NCI-H748 treated with DMSO at 0.1 percent for 48 hours (cell line): ENCODE data around the gene NEK4.
A peak's percentile ranks its signal among the peaks of the same experiment; 100 is the strongest.
"Not testable (repeated sequence)": the region's sequence is repeated elsewhere in the genome, so short reads cannot be mapped to it uniquely, and the experiment has no call there.

Source experiments
- DNase-seq: peaks from one replicate; lab custom pipeline; 2025; lab: John Stamatoyannopoulos, UW

Gene NEK4

GRCh38 chr3:52696830-52697631, 73.7 kb downstream of the NEK4 start:
- DNase-seq = no peak

DNA sequence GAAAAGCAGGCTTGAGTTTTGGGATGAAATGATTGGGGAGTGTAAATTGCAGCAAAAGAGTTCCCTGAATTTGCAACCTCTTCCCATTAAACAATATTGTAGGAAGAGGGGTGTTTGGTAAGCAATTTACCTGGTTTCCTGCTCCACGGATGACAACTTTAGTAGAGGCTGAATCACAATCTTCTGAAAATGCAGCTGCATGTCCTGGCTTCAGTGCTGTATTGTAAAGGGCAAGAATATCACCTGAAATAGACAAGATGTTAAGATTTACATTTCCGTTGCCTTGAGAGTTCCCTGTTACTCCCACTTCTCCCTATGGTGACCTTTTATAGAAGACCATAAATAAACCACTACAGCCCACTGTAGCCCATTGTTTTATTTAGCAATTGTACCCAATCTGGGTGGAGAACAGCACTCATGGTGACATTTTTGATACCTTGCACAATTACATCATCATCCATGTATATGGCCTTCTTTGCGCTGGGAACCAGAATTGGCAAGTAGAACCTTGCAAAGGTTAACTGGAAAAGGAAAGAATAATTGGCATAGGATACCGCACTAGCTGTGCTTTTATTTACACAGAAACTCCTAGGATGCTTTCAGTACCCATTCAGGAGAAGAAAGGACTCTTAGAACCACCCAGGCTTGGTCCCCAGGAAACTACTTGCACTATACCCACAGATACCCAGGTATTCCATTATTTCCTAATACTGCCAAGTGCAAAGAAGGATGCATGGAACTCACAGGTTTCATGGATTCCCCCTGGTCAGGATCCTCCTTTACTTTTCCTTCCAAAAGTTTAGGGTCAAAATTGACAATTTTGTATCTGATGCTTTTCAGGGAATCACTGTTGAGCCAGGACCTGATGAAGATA, 74.7 kb downstream of the NEK4 start:
- no peak for DNase-seq

DNA sequence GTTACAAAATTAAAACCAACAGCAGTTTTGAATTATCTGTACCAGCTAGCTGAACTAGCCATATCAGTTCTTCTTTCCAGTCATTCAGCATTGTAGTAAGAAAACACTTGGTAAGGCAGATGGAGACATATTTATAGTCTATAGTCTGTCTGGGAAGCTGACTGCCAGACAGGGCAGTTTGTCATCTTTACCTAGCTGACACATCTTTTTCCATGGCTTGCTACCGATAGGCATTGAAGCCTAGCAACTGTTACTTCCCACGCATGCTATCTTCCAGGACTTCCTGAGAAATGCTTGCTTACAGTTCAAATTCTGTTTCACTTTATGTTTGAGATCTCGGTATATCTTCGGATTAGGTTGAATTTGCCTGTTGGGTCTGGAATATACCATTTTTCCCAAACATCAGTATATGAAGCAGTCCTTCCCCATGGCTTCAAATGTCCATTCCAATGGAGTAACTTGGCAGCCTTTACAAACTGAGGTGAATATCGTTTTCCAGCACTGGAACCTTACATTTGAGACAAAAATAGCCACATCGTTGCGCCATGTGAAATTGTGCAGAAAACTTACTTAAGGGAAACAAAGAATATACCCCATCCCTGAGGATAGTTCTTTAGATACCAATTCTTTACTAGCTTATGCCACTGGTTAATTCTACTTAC, 76.1 kb downstream of the NEK4 start:
- no peak for DNase-seq

- DNase-seq = no peak
Observed at GRCh38 chr3:52693071-52693470, 77.7 kb downstream of the NEK4 start.

DNA sequence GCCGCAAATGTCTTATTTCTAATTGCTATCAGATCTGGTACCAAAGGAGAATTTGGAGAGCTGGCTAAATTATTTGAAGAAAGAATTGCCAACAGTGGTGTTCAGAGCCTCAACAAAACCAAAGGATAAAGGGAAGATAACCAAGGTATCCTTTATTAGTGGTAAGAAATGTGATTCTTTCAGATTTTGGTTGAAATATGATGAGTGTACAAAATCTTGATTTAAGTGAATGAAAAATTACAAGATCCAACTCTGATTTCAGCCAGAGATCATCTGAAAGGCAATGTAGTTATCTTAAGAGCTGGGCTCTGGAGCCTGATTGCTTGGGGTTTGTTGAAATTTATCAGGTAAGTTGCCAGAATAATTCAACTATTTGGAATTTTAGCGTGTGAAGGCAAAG, 80.2 kb downstream of the NEK4 start:
- DNase-seq = no peak

DNA sequence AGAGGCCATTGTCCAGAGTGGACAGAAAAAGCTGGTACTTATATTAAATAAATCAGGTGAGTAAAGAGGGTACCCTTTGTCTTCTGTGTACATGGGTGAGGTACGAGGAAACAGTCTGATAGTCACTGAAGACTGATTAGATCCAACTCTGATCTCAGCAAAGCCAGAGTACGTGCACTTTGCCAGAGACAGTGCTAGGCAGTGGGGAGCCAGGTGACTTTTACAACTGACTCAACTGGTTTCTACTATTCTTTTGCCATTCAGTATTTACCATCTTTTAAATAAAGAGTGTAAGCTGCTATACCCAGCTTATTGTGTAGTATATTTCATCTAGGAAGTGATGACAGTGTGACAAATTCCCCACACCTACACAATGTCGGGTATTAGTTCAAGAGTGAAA, 81.6 kb downstream of the NEK4 start:
- DNase-seq = no peak

GRCh38 chr3:52688266-52688665, 82.5 kb downstream of the NEK4 start:
- no peak for DNase-seq

- peak; percentile 62 for DNase-seq
Observed at GRCh38 chr3:52685709-52686691, 84.7 kb downstream of the NEK4 start, which contains the start of the genes GNL3 and PBRM1. GNL3 (plus strand) TSS chr3:52686032; CDS start chr3:52686093, 61 bp downstream. PBRM1 (minus strand) TSS chr3:52685913.

- peak; percentile 18 for DNase-seq
Observed at GRCh38 chr3:52685285-52685708, 85.4 kb downstream of the NEK4 start.

DNA sequence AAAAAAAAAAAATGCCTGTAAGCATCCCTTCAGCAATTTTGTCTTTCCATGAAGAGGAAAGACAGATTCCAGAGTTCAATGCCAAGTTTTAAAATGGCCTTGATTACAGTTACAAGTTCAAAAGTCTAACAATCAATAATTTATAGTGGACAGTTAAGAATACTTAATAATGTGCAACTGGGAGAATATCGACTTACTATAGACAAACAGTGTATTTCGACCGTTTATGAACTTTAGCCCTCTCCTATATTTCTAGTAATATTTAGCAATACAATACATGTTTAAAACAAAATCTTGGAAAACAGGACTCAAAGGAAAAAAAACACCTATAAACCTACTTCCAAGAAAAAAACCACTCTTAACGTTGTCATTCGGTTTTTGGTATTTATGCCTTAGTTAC, 86.6 kb downstream of the NEK4 start:
- DNase-seq = no peak

DNA sequence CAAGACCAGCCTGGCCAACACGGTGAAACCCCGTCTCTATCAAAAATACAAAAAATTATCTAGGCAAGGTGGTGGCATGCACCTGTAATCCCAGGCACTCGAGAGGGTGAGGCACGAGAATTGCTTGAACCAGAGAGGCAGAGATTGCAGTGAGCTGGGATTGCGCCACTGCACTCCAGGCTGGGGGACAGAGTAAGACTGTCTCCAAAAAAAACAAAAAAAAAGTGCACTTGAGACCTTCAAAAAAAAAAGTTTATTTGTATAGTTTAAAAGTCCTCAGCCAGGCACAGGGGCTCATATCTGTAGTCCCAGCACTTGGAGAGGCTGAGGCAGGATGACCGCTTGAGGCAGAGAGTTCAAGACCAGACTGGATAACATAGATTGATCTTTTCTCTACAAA, 87.1 kb downstream of the NEK4 start:
- DNase-seq = no peak

DNA sequence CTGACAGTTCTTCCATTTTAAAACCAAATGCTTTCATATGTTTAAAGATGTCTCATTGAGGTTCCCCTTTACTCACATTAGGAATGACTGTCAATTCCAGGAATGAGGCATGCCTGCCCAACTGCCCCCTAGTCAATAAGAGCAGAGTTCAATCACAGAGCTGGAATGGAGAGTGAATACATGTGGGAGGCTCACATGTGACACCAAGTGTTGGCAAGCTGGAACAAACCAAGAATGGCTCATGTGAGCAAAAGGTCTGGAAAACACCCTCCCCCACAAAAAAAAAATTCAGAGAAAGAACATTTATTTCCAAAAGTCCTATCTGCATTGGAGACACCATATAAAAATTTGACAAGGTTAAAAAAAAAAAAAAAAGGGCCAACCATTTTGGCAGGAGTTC, 88.7 kb downstream of the NEK4 start:
- no peak for DNase-seq

GRCh38 chr3:52681596-52681995, 89.1 kb downstream of the NEK4 start:
- DNase-seq = no peak

- DNase-seq = no peak
Observed at GRCh38 chr3:52679811-52680210, 90.9 kb downstream of the NEK4 start.

- DNase-seq = no peak
Observed at GRCh38 chr3:52679199-52679538, 91.6 kb downstream of the NEK4 start.

DNA sequence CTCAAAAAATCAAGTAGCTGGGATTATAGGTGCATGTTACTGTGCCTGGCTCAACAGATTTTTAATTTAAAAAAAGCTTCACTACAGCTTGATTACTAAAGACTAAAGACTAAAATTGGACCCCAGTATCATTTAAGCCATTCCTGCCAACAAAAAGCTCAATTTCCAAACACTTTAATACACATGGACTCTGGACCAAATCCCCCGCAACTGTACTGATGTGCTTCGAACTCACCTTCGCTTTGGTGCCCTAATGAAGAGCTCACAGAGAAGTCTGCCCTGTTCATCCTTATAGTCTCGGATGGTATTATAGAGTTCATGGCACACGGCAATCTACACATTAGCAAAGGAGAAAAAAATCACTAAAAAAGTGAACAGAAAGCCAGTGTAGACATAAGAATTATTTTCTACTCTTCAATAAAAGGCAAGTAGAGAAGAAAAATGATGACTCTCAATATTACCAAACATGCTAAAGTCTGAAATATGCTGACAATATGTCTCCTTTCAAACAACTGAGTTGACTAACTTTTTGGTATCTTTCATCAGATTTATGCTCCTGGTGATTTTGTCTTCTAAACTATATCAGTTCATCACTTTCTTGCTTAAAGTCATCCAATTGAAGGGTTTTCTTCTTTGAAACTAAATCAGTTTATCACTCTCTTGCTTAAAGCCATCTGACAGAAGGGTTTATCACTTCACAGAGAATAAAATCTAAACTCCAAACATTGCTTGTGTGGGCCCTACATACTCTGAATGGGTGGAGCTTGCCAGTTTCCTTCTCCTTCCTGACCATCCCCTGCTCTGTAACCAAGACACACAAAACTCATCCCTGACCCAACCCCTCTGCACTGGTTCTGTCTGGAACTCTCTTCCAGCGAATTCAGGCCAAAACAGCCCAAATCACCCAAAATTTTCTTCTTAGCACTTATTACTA, 92.2 kb downstream of the NEK4 start:
- no peak for DNase-seq

- not testable (repeated sequence) for DNase-seq
Observed at GRCh38 chr3:52676201-52676600, 94.5 kb downstream of the NEK4 start.

DNA sequence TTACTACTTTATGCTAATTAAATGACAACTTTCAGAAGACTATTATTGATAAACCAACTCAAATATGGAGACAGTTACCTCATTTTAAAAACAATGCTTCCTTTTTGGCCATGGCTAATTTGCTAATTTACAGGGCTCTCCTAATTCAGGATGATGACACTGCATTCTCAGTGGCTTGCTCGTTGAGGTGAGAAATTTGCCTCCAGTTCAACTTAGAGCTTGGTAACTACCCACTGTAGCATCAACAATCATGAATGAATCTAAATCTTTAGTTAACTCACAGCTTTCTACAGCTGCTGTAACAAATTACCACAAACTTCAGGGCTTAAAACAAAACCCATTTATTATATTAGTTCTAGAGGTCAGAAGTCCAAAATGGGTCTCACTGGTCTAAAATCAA, 99.1 kb downstream of the NEK4 start:
- DNase-seq = no peak

GRCh38 chr3:52670621-52671521, 99.9 kb downstream of the NEK4 start:
- DNase-seq = no peak
